ENCODE measurements around the gene TM2D1.
"Not testable (repeated sequence)": the region's sequence is repeated elsewhere in the genome, so short reads cannot be mapped to it uniquely, and the experiment has no call there.

Gene TM2D1

DNA sequence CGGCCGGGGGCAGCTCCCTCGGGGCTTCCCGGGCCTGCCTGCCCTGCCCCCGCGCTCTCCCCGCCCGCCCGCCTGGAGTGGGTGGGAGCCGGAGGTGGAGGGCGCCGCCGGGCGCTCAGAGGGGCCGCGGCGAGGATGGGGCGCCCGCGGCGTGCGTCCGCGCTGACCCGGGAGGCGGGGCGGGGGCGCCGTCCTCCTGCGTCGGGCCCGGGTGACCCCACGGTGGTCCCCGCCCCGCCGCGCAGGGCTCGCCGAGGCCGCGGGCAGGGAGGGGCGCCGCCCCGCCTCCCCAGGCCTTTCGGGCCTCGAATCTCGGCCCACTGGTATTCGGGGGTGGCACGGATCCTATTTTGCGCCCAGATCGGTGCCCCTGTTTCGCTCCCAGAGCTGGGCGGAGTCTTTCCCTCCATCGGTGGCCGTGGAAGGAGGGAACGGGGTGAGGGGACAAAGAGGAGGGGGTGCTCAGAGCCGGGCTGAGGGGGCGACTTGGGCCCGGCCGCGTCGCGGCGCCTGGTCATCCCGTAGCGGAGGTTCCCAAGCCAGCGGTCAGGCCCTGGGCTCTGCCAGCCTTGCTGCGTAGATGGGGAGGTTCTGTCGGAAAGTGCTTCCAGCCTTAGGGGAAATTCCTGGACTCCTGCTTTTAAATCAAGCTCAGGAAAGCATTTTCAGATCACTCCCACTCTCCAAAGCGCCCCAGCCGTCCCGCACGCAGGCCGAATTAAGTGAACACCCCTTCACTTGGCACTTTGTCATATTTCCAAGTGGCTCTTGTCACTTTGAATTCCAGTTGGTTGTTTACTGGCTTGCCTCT lies 17.9 kb upstream of the TM2D1 start:
- TF ChIP-seq, protein P1, sequence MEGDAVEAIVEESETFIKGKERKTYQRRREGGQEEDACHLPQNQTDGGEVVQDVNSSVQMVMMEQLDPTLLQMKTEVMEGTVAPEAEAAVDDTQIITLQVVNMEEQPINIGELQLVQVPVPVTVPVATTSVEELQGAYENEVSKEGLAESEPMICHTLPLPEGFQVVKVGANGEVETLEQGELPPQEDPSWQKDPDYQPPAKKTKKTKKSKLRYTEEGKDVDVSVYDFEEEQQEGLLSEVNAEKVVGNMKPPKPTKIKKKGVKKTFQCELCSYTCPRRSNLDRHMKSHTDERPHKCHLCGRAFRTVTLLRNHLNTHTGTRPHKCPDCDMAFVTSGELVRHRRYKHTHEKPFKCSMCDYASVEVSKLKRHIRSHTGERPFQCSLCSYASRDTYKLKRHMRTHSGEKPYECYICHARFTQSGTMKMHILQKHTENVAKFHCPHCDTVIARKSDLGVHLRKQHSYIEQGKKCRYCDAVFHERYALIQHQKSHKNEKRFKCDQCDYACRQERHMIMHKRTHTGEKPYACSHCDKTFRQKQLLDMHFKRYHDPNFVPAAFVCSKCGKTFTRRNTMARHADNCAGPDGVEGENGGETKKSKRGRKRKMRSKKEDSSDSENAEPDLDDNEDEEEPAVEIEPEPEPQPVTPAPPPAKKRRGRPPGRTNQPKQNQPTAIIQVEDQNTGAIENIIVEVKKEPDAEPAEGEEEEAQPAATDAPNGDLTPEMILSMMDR (IDR thresholded peaks at IDR 0.05; ENCODE audit: insufficient read depth, low read depth, low read length, missing control alignments), result no peak
- H3K4me3 ChIP-seq (ENCODE audit: low read depth, low read length), result peak overlapping the region; percentile 58
- no peak for DNase-seq (ENCODE audit: low read depth)

DNA sequence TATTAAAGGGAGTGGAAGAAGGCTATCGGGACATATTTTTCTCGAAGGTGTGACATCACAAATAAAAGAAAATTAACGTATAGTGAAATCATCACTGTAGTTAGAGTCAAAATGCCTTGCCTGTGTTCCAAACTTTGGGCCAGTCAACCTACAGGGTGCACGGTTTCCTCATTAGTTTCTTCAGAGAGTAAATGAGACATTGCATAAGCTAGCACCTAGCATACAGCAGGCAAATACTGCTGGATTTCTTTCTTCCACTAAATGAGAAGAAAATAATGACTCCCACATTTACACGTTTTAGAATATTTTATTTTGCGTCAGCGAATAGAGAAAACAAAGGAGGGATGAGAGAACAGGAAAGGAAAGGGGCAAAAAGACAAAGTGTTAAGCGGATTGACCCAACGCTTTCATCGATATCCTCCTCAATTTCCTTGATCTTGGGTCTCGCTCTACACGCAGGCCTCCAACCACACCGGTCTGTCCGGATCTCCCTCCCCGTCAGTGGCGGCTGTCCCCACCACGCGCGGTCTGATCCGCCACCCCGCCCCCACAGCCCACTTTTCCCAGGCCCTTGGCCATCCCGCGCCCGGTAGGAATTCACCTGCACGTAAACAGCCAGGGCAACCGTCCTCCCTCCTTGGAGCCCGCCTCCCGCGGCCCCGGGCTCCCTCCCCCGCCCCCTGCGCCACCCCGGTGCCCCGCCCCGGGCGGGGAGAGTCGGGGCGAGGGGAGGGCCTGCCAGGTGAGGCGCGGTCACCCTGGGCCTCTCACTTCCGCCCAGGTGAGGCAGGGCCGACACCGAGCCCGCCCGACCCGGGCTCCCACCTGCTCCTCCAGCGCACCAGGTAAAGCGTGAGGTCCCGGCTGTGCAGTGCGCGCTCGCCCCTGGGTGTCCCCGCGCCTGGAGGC lies 17.0 kb upstream of the TM2D1 start, which contains the start of gene PATJ:
Gene PATJ (plus strand): TSS at position 770 of the 909 bp plus-strand sequence. CDS start 20,413 bp downstream, outside the sequence.
- DNase-seq (ENCODE audit: low read depth), result peak; percentile 17
- peak within 1 kb of the TSS; percentile 58 for H3K4me3 ChIP-seq (ENCODE audit: low read depth, low read length)
- TF ChIP-seq, protein P1 (IDR thresholded peaks at IDR 0.05; ENCODE audit: insufficient read depth, low read depth, low read length, missing control alignments), result no peak

DNA sequence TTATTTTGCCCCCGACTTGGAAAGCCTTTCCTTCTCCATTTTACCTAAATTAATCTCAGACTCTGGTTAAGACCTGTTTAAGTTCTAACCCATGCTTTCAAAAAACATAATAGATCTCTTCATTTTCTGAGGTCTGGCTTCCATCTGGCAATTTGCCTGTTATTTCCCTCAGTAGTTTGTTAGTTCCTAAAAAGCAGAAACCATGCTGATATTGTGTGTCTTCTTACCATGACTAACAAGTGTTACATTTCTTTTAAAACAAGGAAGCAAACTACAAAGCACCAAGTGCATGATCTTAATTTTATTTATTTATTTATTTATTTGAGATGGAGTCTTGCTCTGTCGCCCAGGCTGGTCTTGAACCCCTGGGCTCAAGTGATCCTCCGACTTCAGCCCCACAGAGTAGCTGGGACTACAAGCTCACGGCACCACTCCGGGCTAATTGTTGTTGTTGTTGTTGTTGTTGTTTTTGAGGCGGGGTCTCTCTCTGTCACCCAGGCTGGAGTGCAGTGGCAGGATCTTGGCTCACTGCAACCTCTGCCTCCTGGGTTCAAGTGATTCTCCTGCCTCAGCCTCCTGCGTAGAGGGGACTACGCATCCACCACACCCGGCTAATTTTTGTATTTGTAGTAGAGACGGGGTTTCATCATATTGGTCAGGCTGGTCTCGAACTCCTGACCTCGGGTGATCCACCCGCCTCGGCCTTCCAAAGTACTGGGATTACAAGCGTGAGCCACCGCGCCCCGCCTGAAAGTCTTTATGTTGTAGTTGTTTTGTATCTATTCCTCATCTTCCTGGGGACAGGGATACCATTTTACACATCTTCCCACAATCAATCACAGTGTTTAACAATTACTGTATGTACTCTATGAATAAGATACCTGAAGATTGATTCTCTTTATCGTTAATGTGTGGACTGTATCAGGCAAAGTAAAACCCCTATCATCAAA lies 16.1 kb upstream of the TM2D1 start:
- TF ChIP-seq, protein P1 (IDR thresholded peaks at IDR 0.05; ENCODE audit: insufficient read depth, low read depth, low read length, missing control alignments), result no peak
- no peak for DNase-seq (ENCODE audit: low read depth)
- H3K4me3 ChIP-seq (ENCODE audit: low read depth, low read length), result no peak overlapping the region

- DNase-seq (ENCODE audit: low read depth), result no peak
- no peak overlapping the region for H3K4me3 ChIP-seq (ENCODE audit: low read depth, low read length)
- TF ChIP-seq, protein P1 (IDR thresholded peaks at IDR 0.05; ENCODE audit: insufficient read depth, low read depth, low read length, missing control alignments), result no peak
These were observed 7.8 kb upstream of the TM2D1 start for GRCh38 chr1:61732726-61733125.

GRCh38 chr1:61730679-61731078 lies 5.7 kb upstream of the TM2D1 start:
- not testable (repeated sequence) for H3K4me3 ChIP-seq (ENCODE audit: low read depth, low read length); DNase-seq (ENCODE audit: low read depth)

DNA sequence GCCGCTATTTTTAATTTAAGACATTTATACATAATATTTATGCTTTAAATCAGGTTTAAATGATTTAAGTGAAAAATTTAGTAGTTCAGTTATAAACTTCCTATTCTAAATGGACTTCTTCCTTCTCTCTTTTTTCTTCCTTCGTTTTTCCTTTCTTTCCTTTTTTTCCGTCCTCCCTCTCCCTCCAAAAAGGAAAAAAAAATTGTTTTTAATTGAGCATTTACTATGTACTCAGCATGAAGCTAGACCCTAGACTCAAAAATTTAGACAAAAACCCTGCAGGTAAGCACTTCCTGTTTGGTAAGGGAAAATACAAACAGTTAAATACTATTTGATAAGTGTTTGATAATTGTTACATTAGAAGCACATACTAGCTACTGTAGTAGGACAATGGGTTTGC lies 2.6 kb upstream of the TM2D1 start:
- TF ChIP-seq, protein P1 (IDR thresholded peaks at IDR 0.05; ENCODE audit: insufficient read depth, low read depth, low read length, missing control alignments), result no peak
- no peak overlapping the region for H3K4me3 ChIP-seq (ENCODE audit: low read depth, low read length)
- no peak for DNase-seq (ENCODE audit: low read depth)

All from GM12865 (cell line).